IPS-15b (cell line): ENCODE data around the gene PRRG3.

Experiments
- H3K27me3 ChIP-seq: one replicate; pipeline ENCODE4 v1.6.1; 2013; ENCODE audit warnings: low read length; ENCODE audit not compliant: control insufficient read depth, insufficient read depth
- H3K36me3 ChIP-seq: one replicate; pipeline ENCODE4 v1.6.1; 2013; ENCODE audit warnings: low read length; ENCODE audit not compliant: control insufficient read depth, insufficient read depth
- H3K4me1 ChIP-seq: one replicate; pipeline ENCODE4 v1.6.1; 2013; ENCODE audit warnings: mild to moderate bottlenecking, low read length; ENCODE audit not compliant: control insufficient read depth, insufficient read depth
- H3K4me3 ChIP-seq: one replicate; pipeline ENCODE4 v1.5.1; 2013; ENCODE audit warnings: low read depth, low read length
- H3K9ac ChIP-seq: one replicate; pipeline ENCODE4 v1.6.1; 2013; ENCODE audit warnings: low read depth, mild to moderate bottlenecking, low read length
- H3K9me3 ChIP-seq: one replicate; pipeline ENCODE4 v1.6.1; 2013; ENCODE audit warnings: mild to moderate bottlenecking, low read length; ENCODE audit not compliant: control insufficient read depth, insufficient read depth

PRRG3 gene

GRCh38 chrX:151729056-151729725, 33.9 kb downstream of the PRRG3 start:
- Histone ChIP-seq H3K27me3 (no peaks in the 10 kb centered on the region), H3K4me3 (no peak overlapping the region), H3K36me3 (no peaks in the 10 kb centered on the region), H3K9me3 (peaks cover 8% of the 10 kb centered on the region), H3K4me1 (no peaks in the 10 kb centered on the region), H3K9ac (no peak overlapping the region)

- no peaks in the 10 kb centered on the region for H3K4me1 ChIP-seq
- H3K9me3 ChIP-seq: peaks cover 8% of the 10 kb centered on the region
- H3K4me3 ChIP-seq: no peak within 1 kb of the TSS
- H3K27me3 ChIP-seq: no peaks in the 10 kb centered on the region
- H3K36me3 ChIP-seq: no peaks in the 10 kb centered on the region
- no peak within 1 kb of the TSS for H3K9ac ChIP-seq
Observed at GRCh38 chrX:151734446-151734845, 39.2 kb downstream of the PRRG3 start, which contains the start of gene CNGA2. Gene CNGA2 (plus strand): TSS chrX:151734746. CDS start chrX:151738484, 3,738 bp downstream.

GRCh38 chrX:151735219-151735618, 40.0 kb downstream of the PRRG3 start:
- Histone ChIP-seq H3K27me3 (no peaks in the 10 kb centered on the region), H3K9me3 (peaks cover 8% of the 10 kb centered on the region), H3K9ac (no peak overlapping the region), H3K4me1 (no peaks in the 10 kb centered on the region), H3K4me3 (no peak overlapping the region), H3K36me3 (no peaks in the 10 kb centered on the region)

GRCh38 chrX:151736685-151737084, 41.4 kb downstream of the PRRG3 start:
- no peaks in the 10 kb centered on the region for H3K27me3 ChIP-seq

GRCh38 chrX:151737494-151737893, 42.2 kb downstream of the PRRG3 start:
- Histone ChIP-seq H3K4me3 (no peak overlapping the region), H3K36me3 (no peaks in the 10 kb centered on the region), H3K4me1 (no peaks in the 10 kb centered on the region), H3K9ac (no peak overlapping the region), H3K27me3 (no peaks in the 10 kb centered on the region), H3K9me3 (peaks cover 5% of the 10 kb centered on the region)

More at GRCh38 chrX:151736685-151737084, 41.4 kb downstream of the PRRG3 start:
- Histone ChIP-seq H3K4me1 (no peaks in the 10 kb centered on the region), H3K36me3 (no peaks in the 10 kb centered on the region), H3K9ac (no peak overlapping the region), H3K4me3 (no peak overlapping the region), H3K9me3 (peaks cover 11% of the 10 kb centered on the region)

- H3K4me3 ChIP-seq: no peak overlapping the region
- H3K36me3 ChIP-seq: no peaks in the 10 kb centered on the region
- no peak overlapping the region for H3K9ac ChIP-seq
- H3K9me3 ChIP-seq: peaks cover 3% of the 10 kb centered on the region
- H3K4me1 ChIP-seq: no peaks in the 10 kb centered on the region
- H3K27me3 ChIP-seq: no peaks in the 10 kb centered on the region
Observed at GRCh38 chrX:151738751-151739150, 43.5 kb downstream of the PRRG3 start.

GRCh38 chrX:151741606-151742005, 46.3 kb downstream of the PRRG3 start:
- no peaks in the 10 kb centered on the region for H3K4me1 ChIP-seq
- no peaks in the 10 kb centered on the region for H3K36me3 ChIP-seq
- no peak overlapping the region for H3K4me3 ChIP-seq
- H3K9ac ChIP-seq: no peak overlapping the region
- no peaks in the 10 kb centered on the region for H3K27me3 ChIP-seq
- peaks cover 3% of the 10 kb centered on the region for H3K9me3 ChIP-seq

GRCh38 chrX:151742311-151742710, 47.1 kb downstream of the PRRG3 start:
- no peak overlapping the region for H3K4me3 ChIP-seq
- no peak overlapping the region for H3K9ac ChIP-seq
- no peaks in the 10 kb centered on the region for H3K4me1 ChIP-seq
- peaks cover 3% of the 10 kb centered on the region for H3K9me3 ChIP-seq
- no peaks in the 10 kb centered on the region for H3K27me3 ChIP-seq
- no peaks in the 10 kb centered on the region for H3K36me3 ChIP-seq

- Histone ChIP-seq H3K27me3 (no peaks in the 10 kb centered on the region), H3K4me3 (no peak overlapping the region), H3K9me3 (peaks cover 3% of the 10 kb centered on the region), H3K9ac (no peak overlapping the region), H3K4me1 (no peaks in the 10 kb centered on the region), H3K36me3 (no peaks in the 10 kb centered on the region)
Observed at GRCh38 chrX:151743651-151744470, 48.6 kb downstream of the PRRG3 start.

- no peaks in the 10 kb centered on the region for H3K27me3 ChIP-seq
- no peak overlapping the region for H3K4me3 ChIP-seq
- H3K9me3 ChIP-seq: peaks cover 3% of the 10 kb centered on the region
- H3K9ac ChIP-seq: no peak overlapping the region
- no peaks in the 10 kb centered on the region for H3K36me3 ChIP-seq
- no peaks in the 10 kb centered on the region for H3K4me1 ChIP-seq
Observed at GRCh38 chrX:151745651-151746050, 50.4 kb downstream of the PRRG3 start.

GRCh38 chrX:151746502-151746901, 51.2 kb downstream of the PRRG3 start:
- no peaks in the 10 kb centered on the region for H3K27me3 ChIP-seq
- no peak overlapping the region for H3K4me3 ChIP-seq
- H3K9me3 ChIP-seq: peaks cover under 1% of the 10 kb centered on the region
- H3K4me1 ChIP-seq: no peaks in the 10 kb centered on the region
- H3K36me3 ChIP-seq: no peaks in the 10 kb centered on the region
- H3K9ac ChIP-seq: no peak overlapping the region

GRCh38 chrX:151750511-151750910, 55.3 kb downstream of the PRRG3 start:
- Histone ChIP-seq H3K4me1 (peaks cover 2% of the 10 kb centered on the region), H3K9me3 (peaks cover 4% of the 10 kb centered on the region), H3K4me3 (no peak overlapping the region), H3K27me3 (peaks cover 2% of the 10 kb centered on the region), H3K9ac (no peak overlapping the region), H3K36me3 (no peaks in the 10 kb centered on the region)
